ENCODE measurements around the gene LNX1. TPM values are rescaled to one million over a fixed set of nuclear protein-coding genes. Genes with fewer than 3 reads are reported as not detected.

Gene LNX1
- total RNA-seq, 1 donor from 2014 or later: 13.0 TPM

DNA sequence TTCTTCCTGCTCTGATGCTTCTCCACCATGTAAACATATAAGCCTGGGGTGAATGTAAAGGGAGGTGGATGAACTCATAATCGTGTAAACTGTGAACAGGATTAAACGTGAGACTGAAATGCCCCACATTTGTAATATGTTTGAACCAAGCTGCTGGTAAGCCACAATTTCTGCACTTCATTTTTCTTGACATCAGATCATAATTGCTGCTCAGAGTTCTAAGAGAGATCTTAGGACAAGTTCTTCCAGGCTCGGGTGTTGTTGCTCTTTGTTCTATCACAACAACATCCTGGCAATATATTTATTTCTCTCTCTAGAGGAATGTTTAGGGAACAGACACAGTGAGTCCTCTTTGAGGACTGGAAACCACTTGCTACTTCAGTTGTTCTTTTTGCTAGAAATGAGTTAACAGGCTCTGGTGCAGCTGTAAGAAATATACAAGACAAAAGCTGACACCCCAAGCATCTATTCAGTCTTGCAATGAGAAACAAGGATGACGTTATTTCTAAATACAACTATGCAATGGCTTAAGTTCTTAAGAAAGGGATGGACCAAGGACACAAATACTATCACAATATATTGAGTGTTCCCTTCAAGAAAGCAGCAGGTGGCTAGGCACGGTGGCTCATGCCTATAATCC is 59.6 kb downstream of the LNX1 start:
- Mint-ChIP-seq H3K4me1 (peaks cover 13% of the 10 kb centered on the region), H3K9me3 (no peaks in the 10 kb centered on the region), H3K27ac (no peak overlapping the region), H3K27me3 (ENCODE audit: low read depth) (peaks cover 14% of the 10 kb centered on the region), H3K36me3 (no peaks in the 10 kb centered on the region), H3K4me3 (no peak overlapping the region)
- TF ChIP-seq, protein P1, sequence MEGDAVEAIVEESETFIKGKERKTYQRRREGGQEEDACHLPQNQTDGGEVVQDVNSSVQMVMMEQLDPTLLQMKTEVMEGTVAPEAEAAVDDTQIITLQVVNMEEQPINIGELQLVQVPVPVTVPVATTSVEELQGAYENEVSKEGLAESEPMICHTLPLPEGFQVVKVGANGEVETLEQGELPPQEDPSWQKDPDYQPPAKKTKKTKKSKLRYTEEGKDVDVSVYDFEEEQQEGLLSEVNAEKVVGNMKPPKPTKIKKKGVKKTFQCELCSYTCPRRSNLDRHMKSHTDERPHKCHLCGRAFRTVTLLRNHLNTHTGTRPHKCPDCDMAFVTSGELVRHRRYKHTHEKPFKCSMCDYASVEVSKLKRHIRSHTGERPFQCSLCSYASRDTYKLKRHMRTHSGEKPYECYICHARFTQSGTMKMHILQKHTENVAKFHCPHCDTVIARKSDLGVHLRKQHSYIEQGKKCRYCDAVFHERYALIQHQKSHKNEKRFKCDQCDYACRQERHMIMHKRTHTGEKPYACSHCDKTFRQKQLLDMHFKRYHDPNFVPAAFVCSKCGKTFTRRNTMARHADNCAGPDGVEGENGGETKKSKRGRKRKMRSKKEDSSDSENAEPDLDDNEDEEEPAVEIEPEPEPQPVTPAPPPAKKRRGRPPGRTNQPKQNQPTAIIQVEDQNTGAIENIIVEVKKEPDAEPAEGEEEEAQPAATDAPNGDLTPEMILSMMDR (IDR thresholded peaks at IDR 0.05; ENCODE audit: unreplicated experiment): no peak
- DNase-seq (ENCODE audit: low spot score in 2 of 2, unreplicated experiment in 2 of 2): no peak

- TF ChIP-seq, protein P1 (IDR thresholded peaks at IDR 0.05; ENCODE audit: unreplicated experiment): no peak
- no peak for DNase-seq (ENCODE audit: low spot score in 2 of 2, unreplicated experiment in 2 of 2)
- Mint-ChIP-seq H3K4me3 (no peak overlapping the region), H3K27ac (no peak overlapping the region), H3K36me3 (no peaks in the 10 kb centered on the region), H3K9me3 (no peaks in the 10 kb centered on the region), H3K4me1 (peaks cover 12% of the 10 kb centered on the region), H3K27me3 (ENCODE audit: low read depth) (peaks cover 7% of the 10 kb centered on the region)
Measured at GRCh38 chr4:53529025-53529424, 62.3 kb downstream of the LNX1 start.

DNA sequence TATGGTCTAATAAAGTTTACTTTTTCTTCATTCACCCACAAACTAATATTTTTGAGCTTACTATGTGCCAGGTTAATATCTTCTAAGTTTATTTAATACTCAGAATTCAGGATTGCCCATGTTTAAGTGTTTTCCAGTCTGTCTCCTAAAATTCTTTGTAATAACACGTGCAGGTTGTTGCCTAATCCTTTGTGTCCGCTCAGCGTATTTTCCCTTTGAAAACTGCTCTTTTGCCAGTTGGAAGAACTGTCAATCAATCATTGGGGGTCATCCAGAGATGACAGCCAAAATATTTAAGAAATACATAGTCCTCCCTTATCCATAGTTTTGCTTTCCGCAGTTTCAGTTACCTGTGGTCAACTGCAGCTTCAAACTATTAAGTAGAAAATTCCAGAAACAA is 63.4 kb downstream of the LNX1 start:
- TF ChIP-seq, protein P1 (IDR thresholded peaks at IDR 0.05; ENCODE audit: unreplicated experiment): no peak
- Mint-ChIP-seq H3K27ac (no peak overlapping the region), H3K4me1 (peaks cover 12% of the 10 kb centered on the region), H3K36me3 (no peaks in the 10 kb centered on the region), H3K27me3 (ENCODE audit: low read depth) (peaks cover 2% of the 10 kb centered on the region), H3K9me3 (no peaks in the 10 kb centered on the region), H3K4me3 (no peak overlapping the region)
- no peak for DNase-seq (ENCODE audit: low spot score in 2 of 2, unreplicated experiment in 2 of 2)

GRCh38 chr4:53527326-53527725 is 64.0 kb downstream of the LNX1 start:
- no peak for DNase-seq (ENCODE audit: low spot score in 2 of 2, unreplicated experiment in 2 of 2)
- peaks cover 12% of the 10 kb centered on the region for H3K4me1 Mint-ChIP-seq
- TF ChIP-seq, protein P1 (IDR thresholded peaks at IDR 0.05; ENCODE audit: unreplicated experiment): no peak
- H3K27me3 Mint-ChIP-seq (ENCODE audit: low read depth): no peaks in the 10 kb centered on the region
- peaks cover under 1% of the 10 kb centered on the region for H3K9me3 Mint-ChIP-seq
- H3K27ac Mint-ChIP-seq: no peak overlapping the region
- H3K4me3 Mint-ChIP-seq: no peak overlapping the region
- no peaks in the 10 kb centered on the region for H3K36me3 Mint-ChIP-seq

- no peak for DNase-seq (ENCODE audit: low spot score in 2 of 2, unreplicated experiment in 2 of 2)
- Mint-ChIP-seq H3K4me3 (no peak overlapping the region), H3K27ac (no peak overlapping the region), H3K4me1 (peaks cover 21% of the 10 kb centered on the region), H3K27me3 (ENCODE audit: low read depth) (no peaks in the 10 kb centered on the region), H3K9me3 (peaks cover 5% of the 10 kb centered on the region), H3K36me3 (no peaks in the 10 kb centered on the region)
- TF ChIP-seq, protein P1 (IDR thresholded peaks at IDR 0.05; ENCODE audit: unreplicated experiment): no peak
Measured at GRCh38 chr4:53522334-53522733, 69.0 kb downstream of the LNX1 start.

Measured in mesothelial cell of epicardium (in vitro differentiated cells).